Testis (tissue), 2 donors: ENCODE results near the gene NOM1.

Experiments used
- POLR2A ChIP-seq: fragments of 450-650 bp; IDR thresholded peaks from one replicate; pipeline ENCODE4 v1.6.1; 2017; ENCODE audit warnings: antibody characterized with exemption, mild to moderate bottlenecking, moderate library complexity
- TF ChIP-seq, protein P1 (sequence below), 3 experiments: fragments of 450-650 bp in 2 of 3; fragments of 200-600 bp in 1 of 3; sonication (generic) in 1 of 3; IDR thresholded peaks; one replicate each; pipeline ENCODE4 v1.5.1; 2016 to 2019; ENCODE audit warnings: antibody characterized with exemption in 3 of 3, mild to moderate bottlenecking in 2 of 3, moderate library complexity in 1 of 3

DNA sequence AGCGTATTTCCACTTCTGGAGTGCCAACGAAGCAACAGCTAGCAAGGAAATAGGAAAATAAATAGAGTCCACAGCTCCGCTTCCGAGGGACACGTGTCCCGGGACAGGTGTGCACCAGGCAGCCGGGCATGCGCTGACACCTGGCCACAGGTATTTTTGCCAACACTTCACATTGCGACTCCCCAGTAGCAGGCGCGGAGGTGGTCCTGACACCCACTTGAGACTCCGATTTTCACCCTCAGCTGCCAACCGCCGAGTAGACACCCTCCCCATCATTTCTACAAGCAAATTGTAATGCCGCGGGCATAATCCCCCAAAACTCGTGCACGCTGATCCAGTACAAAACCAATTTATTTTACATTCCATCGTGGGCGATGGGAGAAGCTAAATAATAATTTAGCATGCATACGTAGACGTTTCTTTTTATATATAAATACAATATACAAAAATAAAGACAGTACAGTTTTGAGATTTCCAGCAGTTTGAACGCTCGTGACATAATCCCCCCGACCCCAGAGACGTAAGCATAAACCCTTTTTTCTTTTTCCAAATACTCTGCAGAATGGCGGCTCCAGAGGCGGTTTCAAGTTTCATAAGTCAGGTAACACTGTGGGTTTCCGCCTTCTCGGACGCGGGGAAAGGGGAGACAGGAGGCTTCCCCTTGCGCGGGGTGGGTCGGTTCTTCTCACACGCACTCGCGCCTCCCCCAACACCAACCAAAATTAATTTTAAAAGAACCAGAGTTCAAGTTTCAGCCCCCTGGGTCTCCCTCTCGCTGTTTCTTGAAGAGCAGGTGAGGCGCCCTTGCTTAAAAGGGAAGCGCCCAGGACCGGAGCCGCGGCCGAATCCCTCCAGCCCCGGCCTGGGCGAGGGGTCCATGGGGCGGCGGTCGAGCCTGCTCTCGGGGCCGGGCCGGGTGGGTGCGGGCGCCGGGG lies 55.3 kb downstream of the NOM1 start:
- TF ChIP-seq, protein P1, sequence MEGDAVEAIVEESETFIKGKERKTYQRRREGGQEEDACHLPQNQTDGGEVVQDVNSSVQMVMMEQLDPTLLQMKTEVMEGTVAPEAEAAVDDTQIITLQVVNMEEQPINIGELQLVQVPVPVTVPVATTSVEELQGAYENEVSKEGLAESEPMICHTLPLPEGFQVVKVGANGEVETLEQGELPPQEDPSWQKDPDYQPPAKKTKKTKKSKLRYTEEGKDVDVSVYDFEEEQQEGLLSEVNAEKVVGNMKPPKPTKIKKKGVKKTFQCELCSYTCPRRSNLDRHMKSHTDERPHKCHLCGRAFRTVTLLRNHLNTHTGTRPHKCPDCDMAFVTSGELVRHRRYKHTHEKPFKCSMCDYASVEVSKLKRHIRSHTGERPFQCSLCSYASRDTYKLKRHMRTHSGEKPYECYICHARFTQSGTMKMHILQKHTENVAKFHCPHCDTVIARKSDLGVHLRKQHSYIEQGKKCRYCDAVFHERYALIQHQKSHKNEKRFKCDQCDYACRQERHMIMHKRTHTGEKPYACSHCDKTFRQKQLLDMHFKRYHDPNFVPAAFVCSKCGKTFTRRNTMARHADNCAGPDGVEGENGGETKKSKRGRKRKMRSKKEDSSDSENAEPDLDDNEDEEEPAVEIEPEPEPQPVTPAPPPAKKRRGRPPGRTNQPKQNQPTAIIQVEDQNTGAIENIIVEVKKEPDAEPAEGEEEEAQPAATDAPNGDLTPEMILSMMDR (IDR thresholded peaks at IDR 0.05), result no peak
- no peak for TF ChIP-seq POLR2A
